Fibroblast of skin of right biceps (primary cell): ENCODE data around the gene PAGE2B.
"Not testable (repeated sequence)": the region's sequence is repeated elsewhere in the genome, so short reads cannot be mapped to it uniquely, and the experiment has no call there.

Experiments used
- DNase-seq: peaks from one replicate; pipeline ENCODE4 v3.0.0-alpha.2; 2013

PAGE2B gene

DNA sequence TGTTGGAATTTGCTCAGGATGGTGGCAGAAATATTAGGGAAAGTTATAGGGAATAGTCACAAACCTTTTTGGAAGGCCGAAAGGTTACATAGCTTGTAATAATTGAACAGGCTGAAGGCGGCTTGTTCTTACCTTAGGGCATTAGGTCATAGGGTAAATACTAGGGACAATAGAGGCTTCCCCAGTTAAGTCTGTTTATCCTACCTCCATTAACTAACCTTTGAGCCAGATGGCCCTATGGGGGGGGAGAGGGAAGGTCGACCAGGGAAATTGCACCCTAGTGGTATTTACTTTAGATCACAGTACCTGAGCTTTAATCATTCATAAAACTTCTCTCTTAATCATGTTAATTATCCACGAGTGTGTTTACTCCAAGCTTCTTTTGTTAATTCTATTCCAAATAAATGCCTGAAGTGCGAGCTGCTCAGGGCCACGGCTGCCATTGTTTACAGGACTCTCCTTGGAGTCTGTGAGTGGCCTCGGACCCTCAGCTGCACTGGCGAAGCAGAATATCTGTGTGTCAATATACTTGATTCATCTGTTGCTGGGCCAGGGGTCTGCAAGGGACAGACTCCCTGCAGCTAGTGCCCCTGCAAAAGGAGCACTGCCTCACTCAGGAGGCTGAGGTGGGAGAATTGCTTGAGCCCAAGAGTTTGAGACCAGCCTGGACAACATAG, 36.9 kb downstream of the PAGE2B start:
- no peak for DNase-seq

DNA sequence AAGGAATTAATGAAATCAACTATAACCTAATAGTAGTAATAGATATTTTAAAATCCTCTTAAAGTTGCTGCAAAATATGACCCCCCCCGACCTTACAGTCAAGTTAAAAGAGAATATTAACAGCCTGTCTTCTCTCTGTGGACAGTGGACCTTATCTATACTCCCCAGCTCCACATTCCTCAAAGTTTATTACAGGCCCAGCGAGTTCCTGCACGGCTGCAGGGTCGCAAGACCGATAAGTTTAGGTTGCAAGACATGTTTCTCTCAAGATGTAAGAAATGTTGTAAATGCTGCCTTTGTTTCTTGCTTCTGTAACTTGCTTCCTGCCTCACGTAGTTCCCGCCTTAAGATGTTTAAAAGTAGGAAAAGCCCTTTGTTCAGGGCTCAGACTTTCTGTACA, 41.8 kb downstream of the PAGE2B start:
- not testable (repeated sequence) for DNase-seq

DNA sequence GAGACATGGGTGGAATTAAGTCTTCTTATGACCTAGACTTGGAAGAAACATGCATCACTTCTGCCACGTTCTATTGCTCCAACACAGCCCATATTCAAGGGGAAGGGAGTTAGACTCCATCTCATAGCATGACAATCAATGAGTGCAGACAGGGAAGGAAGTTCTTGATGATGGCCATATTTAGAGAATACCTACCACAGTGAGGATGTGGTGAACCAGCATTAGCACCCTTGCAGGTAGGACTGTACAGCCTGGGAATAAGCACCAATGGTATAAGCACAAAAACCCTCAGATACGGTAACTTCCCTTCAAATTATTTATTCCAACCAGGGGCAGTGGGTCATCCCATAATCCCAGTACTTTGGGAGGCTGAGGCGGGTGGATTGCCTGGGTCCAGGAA, 43.7 kb downstream of the PAGE2B start:
- DNase-seq: no peak

DNA sequence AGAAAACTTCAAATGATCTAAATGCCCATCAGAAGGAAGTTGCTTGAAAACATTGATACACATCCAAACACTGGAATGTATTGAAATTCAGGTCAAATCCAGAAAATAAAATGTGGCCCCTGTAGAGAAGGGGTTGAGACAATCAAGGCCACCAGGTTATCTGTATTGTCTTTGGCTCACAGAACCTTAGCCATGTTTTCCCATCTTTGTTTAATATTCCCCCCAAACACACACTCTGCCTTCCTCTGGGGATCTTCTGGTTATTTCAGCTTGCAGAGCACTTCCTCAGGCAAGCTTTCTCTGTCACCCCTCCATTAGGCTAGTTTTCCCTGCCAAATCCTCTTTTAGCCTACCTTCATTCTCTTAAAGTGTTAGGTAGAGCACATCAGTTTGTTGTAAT, 44.4 kb downstream of the PAGE2B start:
- no peak for DNase-seq

DNA sequence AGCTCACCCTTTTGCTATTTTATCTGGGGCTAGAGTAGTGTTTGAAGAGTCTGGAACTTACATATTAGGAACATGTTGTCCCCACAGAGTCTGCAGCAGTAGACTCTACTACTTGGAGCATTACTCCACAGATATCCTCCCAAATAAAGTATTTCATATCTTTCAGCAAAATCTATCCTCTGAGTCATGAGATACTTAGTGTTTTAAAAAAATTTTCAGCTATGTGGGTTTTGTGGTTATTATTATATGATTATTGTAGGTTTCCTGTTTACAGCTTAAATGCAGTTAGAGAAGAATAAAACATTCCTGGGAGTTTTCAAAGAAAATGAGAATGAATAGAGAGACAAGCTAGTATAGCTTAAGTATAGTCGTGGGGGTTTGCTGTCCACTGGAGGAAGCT, 44.9 kb downstream of the PAGE2B start:
- peak; percentile 10 for DNase-seq

DNA sequence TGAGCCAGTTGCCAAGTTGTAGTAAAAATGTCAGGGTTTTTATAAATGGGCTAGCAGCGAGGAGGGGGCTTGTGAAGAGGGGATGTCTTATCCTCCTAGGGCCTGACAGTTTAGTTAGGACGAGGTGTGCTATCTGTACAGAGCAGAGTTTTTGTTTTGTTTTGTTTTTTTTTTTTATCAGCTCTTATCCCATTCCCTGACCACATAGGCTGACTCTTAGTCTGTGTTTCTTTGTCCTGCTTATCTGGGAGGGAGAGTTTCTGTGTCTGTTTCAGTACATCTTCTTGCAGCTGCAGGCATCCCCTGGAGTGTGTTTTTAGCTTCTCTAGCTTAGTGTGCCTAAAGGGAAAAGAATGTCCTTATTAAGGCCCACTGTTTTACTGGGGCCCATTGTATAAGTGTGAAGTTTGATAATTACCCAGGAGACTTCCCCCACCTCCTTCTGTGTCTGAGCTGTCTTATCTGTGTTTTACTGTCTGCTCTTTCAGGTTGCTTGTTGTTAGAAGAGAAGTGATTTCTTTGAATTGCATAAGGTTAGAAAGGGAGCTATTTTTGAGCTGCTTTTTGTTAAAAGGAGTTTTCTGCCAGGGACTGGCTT, 46.0 kb downstream of the PAGE2B start:
- DNase-seq: no peak

DNA sequence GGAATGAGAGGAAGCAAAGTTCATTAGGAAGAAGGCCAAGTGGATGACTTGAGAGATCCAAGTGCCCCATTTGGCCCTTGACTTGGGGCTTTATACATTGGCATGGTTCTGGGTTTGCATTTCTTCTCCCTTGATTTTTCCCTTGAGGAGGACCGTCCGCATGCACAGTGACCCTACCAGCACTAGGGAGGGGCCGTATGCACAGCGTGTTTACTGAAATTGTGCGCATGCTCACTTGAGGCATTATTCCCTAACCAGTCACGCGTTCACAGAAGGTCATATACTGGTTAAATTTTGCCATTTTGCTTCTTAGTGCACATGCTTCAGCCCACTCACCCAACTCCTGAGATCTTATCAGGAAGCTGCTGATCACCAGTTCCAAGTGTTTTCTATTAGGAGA, 49.1 kb downstream of the PAGE2B start:
- DNase-seq: no peak

DNA sequence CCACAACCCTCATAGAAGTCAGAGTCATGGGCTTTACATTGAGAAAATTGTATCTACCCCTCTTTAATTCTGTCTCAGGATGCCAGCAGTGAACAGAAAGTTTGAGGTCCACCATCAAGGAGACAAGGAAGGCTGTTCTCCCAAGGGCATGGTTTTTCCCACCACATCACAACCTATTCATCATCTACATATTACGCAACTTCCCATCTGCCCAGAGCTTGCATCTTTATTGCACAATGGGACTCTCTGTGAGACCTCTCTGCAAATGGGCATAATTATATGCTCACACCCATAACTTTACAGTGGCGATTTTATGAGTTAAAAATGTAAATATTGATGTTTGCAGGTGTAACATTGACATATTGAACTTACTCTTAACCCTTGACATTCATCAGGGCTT, 52.9 kb downstream of the PAGE2B start:
- peak; percentile 1 for DNase-seq
